PFSK-1 (cell line): ENCODE data around the gene SHLD1.

Experiments used
- FOXP2 ChIP-seq: optimal IDR thresholded peaks from 2 replicates; pipeline ENCODE3; 2011; ENCODE audit warnings: borderline replicate concordance, control low read depth, inconsistent platforms; ENCODE audit not compliant: insufficient read depth; ENCODE audit errors: extremely low read length, extremely low read depth
- POLR2AphosphoS5 ChIP-seq: IDR thresholded peaks from 2 replicates; pipeline ENCODE4 v1.6.1; 2012; ENCODE audit warnings: low read depth, mild to moderate bottlenecking, control low read depth, low read length, moderate library complexity
- SIN3A ChIP-seq: IDR thresholded peaks from 2 replicates; pipeline ENCODE4 v1.6.1; 2012; ENCODE audit warnings: mild to moderate bottlenecking, low read length, moderate library complexity, borderline replicate concordance; ENCODE audit not compliant: insufficient read depth
- TAF1 ChIP-seq: IDR thresholded peaks from 2 replicates; pipeline ENCODE4 v1.6.1; 2012; ENCODE audit warnings: low read length, control low read depth, borderline replicate concordance; ENCODE audit not compliant: insufficient read depth
- TF ChIP-seq, protein P1 (sequence below), 2 experiments: IDR thresholded peaks; 2 replicates each; pipeline versions ENCODE4 v1.6.1 to v1.8.0; 2011 to 2012; ENCODE audit warnings: low read depth in 2 of 2, low read length in 2 of 2, control low read depth in 1 of 2, inconsistent platforms in 1 of 2, mild to moderate bottlenecking in 1 of 2, moderate library complexity in 1 of 2; ENCODE audit not compliant: insufficient read depth in 1 of 2

GRCh38 chr20:5882166-5882565 lies 132.0 kb downstream of the SHLD1 start:
- TF ChIP-seq, protein P1, sequence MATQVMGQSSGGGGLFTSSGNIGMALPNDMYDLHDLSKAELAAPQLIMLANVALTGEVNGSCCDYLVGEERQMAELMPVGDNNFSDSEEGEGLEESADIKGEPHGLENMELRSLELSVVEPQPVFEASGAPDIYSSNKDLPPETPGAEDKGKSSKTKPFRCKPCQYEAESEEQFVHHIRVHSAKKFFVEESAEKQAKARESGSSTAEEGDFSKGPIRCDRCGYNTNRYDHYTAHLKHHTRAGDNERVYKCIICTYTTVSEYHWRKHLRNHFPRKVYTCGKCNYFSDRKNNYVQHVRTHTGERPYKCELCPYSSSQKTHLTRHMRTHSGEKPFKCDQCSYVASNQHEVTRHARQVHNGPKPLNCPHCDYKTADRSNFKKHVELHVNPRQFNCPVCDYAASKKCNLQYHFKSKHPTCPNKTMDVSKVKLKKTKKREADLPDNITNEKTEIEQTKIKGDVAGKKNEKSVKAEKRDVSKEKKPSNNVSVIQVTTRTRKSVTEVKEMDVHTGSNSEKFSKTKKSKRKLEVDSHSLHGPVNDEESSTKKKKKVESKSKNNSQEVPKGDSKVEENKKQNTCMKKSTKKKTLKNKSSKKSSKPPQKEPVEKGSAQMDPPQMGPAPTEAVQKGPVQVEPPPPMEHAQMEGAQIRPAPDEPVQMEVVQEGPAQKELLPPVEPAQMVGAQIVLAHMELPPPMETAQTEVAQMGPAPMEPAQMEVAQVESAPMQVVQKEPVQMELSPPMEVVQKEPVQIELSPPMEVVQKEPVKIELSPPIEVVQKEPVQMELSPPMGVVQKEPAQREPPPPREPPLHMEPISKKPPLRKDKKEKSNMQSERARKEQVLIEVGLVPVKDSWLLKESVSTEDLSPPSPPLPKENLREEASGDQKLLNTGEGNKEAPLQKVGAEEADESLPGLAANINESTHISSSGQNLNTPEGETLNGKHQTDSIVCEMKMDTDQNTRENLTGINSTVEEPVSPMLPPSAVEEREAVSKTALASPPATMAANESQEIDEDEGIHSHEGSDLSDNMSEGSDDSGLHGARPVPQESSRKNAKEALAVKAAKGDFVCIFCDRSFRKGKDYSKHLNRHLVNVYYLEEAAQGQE (IDR thresholded peaks at IDR 0.05; ENCODE audit: insufficient read depth in 1 of 2, low read depth in 2 of 2, low read length in 2 of 2) = no peak
- TF ChIP-seq POLR2AphosphoS5 (no peak), SIN3A (no peak), TAF1 (no peak), FOXP2 (no peak)
